ENCODE data around the gene RBM44.

RBM44 gene

DNA sequence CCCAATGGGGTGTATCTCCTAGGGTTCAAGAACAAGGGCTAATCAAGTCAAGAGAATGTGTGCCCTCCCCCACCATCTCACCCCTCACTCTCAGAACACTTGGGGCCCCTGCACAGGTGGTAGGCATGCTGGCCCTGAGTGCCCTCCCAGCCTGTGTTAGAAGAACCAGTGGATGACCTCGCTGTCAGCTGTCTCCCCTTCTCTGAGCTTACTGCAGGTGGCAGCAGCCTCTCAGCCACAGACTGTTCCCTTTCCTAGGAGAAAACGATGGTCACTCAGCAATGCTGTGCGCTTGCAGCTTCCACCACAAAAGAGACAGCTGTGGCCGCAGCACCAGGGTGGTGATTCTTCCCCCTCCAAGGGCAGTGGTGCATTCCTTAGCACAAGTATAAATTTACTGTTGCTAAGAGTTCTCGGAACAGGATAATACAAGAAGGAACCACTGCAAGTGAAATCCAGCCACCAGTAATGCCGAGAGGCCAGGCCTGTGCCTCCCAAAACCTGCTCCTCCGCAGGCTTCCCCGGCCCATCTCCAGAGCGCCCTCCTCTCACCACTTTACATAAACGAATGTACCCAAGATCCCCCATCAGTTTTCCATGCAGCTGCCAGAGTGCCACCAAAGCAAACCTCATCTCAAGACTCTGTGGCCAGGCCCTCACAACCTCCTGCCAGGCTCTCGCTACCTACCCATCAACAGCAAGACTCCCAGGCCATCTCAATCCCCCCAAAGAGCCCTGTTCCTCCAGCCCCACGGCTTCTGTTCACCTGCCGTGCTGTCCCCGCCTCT, 59.9 kb downstream of the RBM44 start (continued):
- TF ChIP-seq, protein P1, sequence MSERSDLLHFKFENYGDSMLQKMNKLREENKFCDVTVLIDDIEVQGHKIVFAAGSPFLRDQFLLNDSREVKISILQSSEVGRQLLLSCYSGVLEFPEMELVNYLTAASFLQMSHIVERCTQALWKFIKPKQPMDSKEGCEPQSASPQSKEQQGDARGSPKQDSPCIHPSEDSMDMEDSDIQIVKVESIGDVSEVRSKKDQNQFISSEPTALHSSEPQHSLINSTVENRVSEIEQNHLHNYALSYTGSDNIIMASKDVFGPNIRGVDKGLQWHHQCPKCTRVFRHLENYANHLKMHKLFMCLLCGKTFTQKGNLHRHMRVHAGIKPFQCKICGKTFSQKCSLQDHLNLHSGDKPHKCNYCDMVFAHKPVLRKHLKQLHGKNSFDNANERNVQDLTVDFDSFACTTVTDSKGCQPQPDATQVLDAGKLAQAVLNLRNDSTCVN (tag by site-specific recombination; optimal IDR thresholded peaks at IDR 0.05), result no peak
- no peak for TF ChIP-seq ZNF202 (tag by site-specific recombination; IDR thresholded peaks at IDR 0.05; ENCODE audit: borderline replicate concordance)

DNA sequence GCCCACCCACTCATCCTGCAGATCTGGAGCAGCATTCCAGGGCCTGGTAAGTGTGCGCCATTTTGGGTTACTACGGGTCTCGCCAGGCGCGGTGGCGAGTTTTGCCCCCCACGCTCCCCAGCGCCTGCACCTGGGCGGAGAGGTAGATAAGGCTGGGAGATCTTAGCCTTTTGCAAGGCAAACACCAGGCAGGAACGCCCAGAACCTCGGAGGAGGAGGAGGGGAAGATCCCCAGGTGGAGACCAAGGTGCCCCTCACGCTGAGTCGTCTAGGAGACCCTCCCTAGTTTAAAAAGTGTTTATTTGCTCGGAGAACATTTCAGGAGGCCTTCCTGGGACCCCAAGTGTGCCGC, 60.5 kb downstream of the RBM44 start:
- POLR2A ChIA-PET, result interaction anchor here (0.6 kb wide), 1 partner anchor 64 kb away, joined by 3 read pairs; no protein-coding TSS in a partner anchor
- CTCF ChIA-PET, result interaction anchor here (0.7 to 1.8 kb wide), 5 partner anchors 273 to 404 kb away, joined by 3 to 8 read pairs (median 3); no protein-coding TSS in a partner anchor
- TF ChIP-seq ZBTB20 (tag by site-specific recombination; IDR thresholded peaks at IDR 0.05), result 0 out of 2 replicates have a peak, but pooled peaks have one; percentile 2
- TF ChIP-seq, protein P2, sequence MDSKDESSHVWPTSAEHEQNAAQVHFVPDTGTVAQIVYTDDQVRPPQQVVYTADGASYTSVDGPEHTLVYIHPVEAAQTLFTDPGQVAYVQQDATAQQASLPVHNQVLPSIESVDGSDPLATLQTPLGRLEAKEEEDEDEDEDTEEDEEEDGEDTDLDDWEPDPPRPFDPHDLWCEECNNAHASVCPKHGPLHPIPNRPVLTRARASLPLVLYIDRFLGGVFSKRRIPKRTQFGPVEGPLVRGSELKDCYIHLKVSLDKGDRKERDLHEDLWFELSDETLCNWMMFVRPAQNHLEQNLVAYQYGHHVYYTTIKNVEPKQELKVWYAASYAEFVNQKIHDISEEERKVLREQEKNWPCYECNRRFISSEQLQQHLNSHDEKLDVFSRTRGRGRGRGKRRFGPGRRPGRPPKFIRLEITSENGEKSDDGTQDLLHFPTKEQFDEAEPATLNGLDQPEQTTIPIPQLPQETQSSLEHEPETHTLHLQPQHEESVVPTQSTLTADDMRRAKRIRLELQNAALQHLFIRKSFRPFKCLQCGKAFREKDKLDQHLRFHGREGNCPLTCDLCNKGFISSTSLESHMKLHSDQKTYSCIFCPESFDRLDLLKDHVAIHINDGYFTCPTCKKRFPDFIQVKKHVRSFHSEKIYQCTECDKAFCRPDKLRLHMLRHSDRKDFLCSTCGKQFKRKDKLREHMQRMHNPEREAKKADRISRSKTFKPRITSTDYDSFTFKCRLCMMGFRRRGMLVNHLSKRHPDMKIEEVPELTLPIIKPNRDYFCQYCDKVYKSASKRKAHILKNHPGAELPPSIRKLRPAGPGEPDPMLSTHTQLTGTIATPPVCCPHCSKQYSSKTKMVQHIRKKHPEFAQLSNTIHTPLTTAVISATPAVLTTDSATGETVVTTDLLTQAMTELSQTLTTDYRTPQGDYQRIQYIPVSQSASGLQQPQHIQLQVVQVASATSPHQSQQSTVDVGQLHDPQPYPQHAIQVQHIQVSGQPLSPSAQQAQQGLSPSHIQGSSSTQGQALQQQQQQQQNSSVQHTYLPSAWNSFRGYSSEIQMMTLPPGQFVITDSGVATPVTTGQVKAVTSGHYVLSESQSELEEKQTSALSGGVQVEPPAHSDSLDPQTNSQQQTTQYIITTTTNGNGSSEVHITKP (tag by site-specific recombination; IDR thresholded peaks at IDR 0.05), result peak; percentile 88
- TF ChIP-seq ZFHX2 (tag by site-specific recombination; conservative IDR thresholded peaks at IDR 0.05), result peak; percentile 29
- no peak for TF ChIP-seq GLI4 (tag by site-specific recombination; IDR thresholded peaks at IDR 0.05)
- no peak overlapping the region for H3K4me3 ChIP-seq (ENCODE audit: low read depth, low read length)
- peaks cover 4% of the 10 kb centered on the region for H3K4me1 ChIP-seq (ENCODE audit: control insufficient read depth, insufficient read depth, low read length)
- no peaks in the 10 kb centered on the region for H3K9me3 ChIP-seq (ENCODE audit: control insufficient read depth, insufficient read depth, low read depth, low read length)
- H3K36me3 ChIP-seq (ENCODE audit: control insufficient read depth in 2 of 2, insufficient read depth in 1 of 2, low read length in 2 of 2), result no peaks in the 10 kb centered on the region
- no peak overlapping the region for H3K27ac ChIP-seq (ENCODE audit: extremely low read depth, low read depth, low read length)

DNA sequence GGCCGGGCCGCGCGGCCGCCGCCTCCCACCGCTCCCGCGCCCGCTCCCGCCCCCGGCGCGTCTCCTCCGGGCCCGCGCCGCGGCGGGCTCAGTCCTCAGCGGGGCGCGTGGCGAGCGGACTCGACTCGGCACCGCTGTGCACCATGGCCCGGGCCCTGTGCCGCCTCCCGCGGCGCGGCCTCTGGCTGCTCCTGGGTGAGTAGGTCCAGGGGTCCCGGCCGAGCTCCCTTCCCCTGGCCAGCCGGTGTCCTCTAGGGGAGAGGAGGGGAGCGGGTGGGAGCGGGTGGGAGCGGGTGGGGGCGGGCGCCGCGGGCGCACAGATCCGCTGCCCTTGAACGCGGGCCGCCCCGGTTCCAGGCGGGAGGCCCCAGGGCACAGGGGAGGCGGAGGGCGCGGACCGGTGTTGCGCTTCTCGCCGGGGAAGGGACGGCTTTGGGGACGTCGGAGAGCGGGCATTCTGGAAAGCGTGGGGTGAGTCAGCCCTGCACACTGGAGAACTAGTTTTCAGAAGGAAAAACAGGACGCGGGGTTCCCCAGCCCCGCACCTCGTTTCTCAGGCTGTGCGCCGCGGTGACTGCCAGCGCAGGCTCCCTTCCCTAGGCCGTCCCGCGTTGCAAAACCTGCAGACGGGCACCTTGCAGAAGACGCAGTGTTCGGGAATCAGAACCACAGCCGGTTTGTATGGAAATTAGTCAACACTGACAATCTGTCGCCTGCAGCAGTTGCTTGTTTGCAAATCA, 61.1 kb downstream of the RBM44 start, which contains the start of gene RAMP1:
RAMP1 (plus strand) TSS at position 91 of the 740 bp plus-strand sequence; CDS start at position 144, 53 bp downstream.
- H3K9me3 ChIP-seq (ENCODE audit: control insufficient read depth, insufficient read depth, low read depth, low read length), result no peaks in the 10 kb centered on the region
- H3K27ac ChIP-seq (ENCODE audit: extremely low read depth, low read depth, low read length), result no peak within 1 kb of the TSS
- H3K4me3 ChIP-seq (ENCODE audit: low read depth, low read length), result peak within 1 kb of the TSS; percentile 20
- ChIA-PET CTCF (no interaction called here), POLR2A (interaction anchor here (0.6 kb wide), 1 partner anchor 65 kb away, joined by 3 read pairs; no protein-coding TSS in a partner anchor)
- no peaks in the 10 kb centered on the region for H3K36me3 ChIP-seq (ENCODE audit: control insufficient read depth in 2 of 2, insufficient read depth in 1 of 2, low read length in 2 of 2)
- TF ChIP-seq, protein P1 (tag by site-specific recombination; optimal IDR thresholded peaks at IDR 0.05), result peak; percentile 53
- TF ChIP-seq ZNF624 (tag by site-specific recombination; IDR thresholded peaks at IDR 0.05) (no peak), ZNF600 (tag by site-specific recombination; IDR thresholded peaks at IDR 0.05) (peak; percentile 72), ZBTB20 (tag by site-specific recombination; IDR thresholded peaks at IDR 0.05) (peak; percentile 70)
- TF ChIP-seq, protein P3, sequence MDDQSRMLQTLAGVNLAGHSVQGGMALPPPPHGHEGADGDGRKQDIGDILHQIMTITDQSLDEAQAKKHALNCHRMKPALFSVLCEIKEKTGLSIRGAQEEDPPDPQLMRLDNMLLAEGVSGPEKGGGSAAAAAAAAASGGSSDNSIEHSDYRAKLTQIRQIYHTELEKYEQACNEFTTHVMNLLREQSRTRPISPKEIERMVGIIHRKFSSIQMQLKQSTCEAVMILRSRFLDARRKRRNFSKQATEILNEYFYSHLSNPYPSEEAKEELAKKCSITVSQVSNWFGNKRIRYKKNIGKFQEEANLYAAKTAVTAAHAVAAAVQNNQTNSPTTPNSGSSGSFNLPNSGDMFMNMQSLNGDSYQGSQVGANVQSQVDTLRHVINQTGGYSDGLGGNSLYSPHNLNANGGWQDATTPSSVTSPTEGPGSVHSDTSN (CRISPR knock-in tag; IDR thresholded peaks at IDR 0.05), result no peak
- peaks cover 4% of the 10 kb centered on the region for H3K4me1 ChIP-seq (ENCODE audit: control insufficient read depth, insufficient read depth, low read length)

All from HEK293 (cell line).